Glomerular endothelial cell (primary cell): Measurements from ENCODE around the gene CASK. TPM values are rescaled to one million over a fixed set of nuclear protein-coding genes. Genes with fewer than 3 reads are reported as not detected.

Experiments used
- DNase-seq: peaks from one replicate; pipeline ENCODE4 v3.0.0-alpha.2; 2011; ENCODE audit warnings: low read depth, low spot score; ENCODE audit errors: extremely low read depth
- total RNA-seq: library from RNA; depleted of rRNA; stranded (reverse); fragments of >200 nt; gene quantifications from 2 replicates; pipeline ENCODE4 v1.2.3, GENCODE V29; 2015

CASK gene
- total RNA-seq, 1 donor from 2014 or later: 31.0 TPM

DNA sequence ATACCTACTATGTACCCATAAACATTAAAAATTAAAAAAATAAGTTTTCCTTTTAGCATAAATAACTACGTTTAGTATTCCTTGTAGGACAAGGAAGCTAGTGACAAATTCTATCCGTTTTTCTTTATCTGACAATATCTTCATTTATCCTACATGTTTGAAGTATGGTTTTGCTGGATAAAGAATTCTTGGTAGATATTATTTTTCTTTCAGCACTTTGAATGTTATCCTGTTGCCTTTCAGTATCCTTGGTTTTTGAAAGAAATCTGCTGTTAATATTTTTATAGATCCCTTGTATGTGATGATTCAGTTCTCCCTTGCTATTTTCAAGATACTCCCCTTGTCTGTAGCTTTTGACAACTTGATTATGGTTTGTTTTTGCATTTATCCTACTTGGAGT, 76.6 kb downstream of the CASK start:
- no peak for DNase-seq

- no peak for DNase-seq
Measured at GRCh38 chrX:41837270-41837944, 85.9 kb downstream of the CASK start.

DNA sequence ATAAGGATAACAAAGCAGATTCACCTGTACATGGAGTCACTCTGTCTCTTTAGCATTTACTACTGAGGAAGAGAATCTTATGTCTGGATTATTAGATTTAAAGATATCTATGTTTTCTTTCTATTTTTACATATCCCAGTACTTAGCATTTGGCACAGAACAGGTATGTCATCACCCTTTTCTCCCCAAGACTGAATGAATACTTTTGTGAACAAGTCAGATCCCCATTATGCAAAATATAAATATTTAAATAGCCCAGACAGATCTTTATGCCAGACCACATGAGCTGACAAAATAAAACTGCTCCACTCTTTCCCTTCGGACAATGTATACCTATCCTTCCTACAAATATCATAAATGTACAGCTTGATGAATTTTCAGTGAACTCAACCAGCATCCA, 94.5 kb downstream of the CASK start:
- DNase-seq: no peak

DNA sequence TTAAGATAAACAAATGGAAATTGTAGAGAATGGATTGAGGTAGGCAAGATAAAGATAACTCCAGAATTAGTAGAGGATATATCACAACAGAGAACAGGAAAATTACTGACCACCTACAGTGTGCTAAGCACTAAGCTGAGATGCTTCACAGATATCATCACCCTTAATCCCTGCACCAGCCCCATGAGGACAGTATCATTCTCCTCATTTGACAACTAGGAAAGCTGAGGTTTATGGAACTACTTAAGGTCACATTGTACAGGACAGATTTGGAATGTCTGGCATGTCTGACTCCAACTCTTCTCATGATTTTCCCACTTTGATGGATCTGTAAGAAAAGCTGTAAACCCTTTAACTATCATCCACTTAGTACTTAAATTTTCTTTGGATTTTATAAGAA, 95.5 kb downstream of the CASK start:
- DNase-seq: no peak

DNA sequence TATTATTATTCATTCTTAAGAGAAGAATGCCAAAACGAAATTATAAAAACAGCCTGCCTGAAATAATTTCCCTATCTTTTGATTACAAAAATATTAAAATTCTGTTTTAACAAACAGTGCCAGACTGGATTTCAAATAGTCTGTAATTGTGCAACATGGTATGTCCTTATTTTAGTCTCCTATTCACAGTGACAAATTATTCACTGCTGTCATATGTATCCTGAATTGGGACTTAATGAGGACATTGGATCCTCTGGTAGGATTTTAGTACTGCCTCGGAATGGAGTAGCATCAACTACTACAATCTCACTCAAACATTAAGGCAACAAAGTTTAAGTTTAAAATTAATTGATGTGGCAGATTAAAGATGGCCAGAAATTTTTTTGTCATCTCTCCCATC, 97.6 kb downstream of the CASK start:
- no peak for DNase-seq

DNA sequence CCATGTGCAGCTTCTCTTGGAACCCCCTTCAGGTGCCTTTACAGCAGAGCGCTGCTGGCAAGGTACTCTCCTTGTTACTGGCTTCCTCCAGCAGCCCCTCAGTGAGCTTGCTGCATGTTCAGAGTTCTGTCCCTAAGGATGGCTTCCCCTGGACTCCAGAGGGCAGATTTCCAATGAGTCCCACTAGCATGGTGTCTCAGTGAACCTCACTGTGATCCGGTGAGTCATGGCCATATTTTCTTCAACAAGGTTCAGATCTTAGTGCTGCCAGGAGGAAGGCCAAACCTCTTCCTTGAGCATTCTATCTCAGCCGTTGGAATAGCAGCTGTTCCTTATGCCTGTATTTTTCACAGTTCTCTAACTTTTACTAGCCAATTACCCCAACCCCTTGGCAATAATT, 98.8 kb downstream of the CASK start:
- DNase-seq: no peak

- DNase-seq: no peak
Measured at GRCh38 chrX:41823402-41823801, 100.0 kb downstream of the CASK start.

- no peak for DNase-seq
Measured at GRCh38 chrX:41822892-41823291, 100.5 kb downstream of the CASK start.

GRCh38 chrX:41808047-41808446, 115.3 kb downstream of the CASK start:
- DNase-seq: no peak

GRCh38 chrX:41802958-41803357, 120.4 kb downstream of the CASK start:
- no peak for DNase-seq

DNA sequence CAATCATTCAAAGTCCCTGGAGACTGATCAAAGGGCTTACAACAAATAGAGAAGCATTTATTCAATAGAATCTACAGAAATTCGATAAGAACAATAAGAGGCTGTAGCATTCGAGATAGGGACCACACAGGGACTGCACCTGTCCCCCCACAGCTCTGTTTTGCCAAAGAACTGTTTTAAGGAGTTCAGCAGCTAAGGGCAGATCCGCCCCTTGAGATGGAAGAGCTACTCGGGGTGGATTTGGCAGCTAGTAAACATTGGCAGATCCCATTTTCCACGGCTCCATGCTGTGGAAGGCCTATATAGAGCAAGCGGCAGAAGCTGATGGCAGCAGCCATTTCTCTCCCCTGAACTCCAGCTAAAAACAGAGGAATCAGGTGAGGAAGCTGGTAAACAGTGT, 123.7 kb downstream of the CASK start:
- DNase-seq: no peak

DNA sequence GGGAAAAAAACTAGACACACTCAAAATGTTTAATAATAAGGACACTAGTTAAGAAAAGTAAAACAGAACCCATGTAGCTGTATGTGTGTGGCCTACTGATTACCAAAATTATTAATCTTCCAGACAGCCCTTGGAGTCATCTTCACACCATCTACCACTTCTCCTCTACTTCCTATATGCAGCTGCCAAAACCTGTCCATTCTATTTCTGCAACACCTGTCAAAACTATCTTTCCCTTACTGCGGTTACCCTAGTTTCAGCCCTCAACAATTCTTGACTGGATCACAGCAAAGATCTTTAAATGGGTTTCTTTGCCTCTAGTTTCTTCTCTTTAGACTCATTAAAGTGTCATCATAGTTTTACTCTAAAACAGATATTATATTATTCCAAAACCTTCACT, 126.8 kb downstream of the CASK start:
- no peak for DNase-seq

DNA sequence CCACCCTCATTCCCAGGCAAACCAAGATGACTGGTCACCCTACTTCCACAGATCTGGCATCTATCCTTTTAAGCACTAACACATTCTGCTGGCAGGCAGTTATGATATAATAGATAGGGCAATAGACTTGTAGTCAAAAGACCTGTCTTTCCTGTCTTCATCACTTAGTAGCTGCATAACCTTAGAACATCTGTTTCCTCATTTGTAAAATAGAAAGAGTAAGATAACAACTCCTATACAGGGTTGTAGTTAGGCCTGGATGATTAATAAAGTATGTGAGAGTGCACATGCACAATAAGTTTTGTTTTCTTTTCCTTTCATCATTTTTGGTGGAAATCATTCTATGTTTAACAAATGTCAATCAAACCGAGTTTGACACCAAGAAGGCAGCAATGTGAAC, 127.3 kb downstream of the CASK start:
- no peak for DNase-seq

GRCh38 chrX:41789374-41789773, 134.0 kb downstream of the CASK start:
- DNase-seq: no peak

DNA sequence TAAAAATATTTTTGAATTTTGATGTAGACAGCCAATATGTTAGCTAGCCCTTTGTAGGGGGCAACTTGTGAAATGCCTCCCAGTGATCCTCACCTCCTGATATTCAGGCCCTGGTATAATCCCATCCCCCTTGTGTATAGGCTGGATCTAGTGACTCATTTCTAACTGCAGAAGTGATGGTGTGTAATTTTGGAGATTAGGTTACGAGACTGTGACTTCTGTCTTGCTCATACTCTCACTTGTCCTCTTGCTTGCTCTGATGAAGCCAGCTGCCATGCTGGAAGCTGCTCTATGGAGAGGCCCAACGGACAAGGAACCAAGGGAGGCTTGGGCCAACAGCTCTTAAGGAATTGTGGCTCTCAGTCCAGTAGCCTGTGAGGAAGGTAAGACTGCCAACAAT, 137.7 kb downstream of the CASK start:
- no peak for DNase-seq

DNA sequence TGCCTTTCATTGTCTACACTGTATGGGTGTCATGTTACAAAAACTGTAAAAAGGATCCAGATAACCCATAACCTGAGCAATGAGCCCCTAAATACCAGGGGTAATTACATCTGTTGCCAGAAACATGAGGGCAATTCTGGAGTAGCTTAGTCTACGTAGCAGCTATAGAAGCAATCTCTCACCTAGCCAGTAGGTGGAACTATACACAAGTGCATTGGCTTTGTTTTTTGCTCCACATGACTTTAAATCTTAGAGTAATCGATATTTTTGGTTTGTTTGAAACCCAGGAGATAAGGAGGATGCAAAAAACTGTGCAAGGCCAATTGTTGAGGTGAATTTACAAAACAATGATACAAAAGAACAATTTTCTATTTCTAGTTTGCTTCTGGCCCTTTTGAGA, 141.9 kb downstream of the CASK start:
- no peak for DNase-seq

DNA sequence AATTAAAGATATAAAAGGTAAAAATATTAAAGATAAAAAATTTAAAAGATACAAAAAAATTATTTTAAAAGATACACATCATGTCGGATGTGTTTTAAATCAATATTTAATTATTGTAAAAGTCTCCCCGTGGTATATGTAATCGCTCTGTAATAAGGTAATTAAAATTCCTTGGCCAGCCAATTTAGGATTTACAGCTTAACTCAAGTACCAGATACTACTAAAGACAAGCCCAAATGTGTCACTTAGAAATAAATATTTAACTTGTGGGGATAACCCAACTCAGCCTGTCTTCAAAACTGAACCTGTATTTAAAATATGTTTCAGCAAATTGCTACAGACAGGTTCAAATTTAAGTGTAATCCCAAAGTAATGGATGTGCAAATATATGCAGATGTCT, 143.4 kb downstream of the CASK start:
- no peak for DNase-seq

DNA sequence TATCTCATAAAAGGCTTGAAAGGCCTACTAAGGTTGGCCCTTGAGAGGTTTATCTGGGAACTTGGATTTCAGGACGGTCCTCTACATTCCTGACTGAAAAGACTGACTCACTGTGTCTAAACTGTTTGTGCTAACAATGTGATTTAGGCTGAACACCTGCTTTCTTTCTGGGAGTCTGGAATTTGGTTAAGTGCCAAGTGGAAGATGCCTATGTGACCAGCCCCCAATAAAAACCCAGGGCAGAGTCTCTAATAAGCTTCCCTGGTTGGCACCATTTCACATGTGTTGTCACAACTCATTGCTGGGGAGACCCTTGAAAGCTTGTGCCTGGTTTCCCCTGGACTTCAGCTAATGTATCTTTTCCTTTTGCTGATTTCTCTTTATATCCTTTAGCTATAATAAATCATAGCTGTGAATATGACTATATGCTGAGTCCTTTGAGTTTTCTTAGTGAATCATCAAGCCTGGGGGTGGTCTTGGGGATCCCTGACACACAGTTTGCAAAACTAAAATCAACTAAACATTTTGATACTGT, 144.3 kb downstream of the CASK start:
- peak; percentile 23 for DNase-seq

GRCh38 chrX:41761702-41762101, 161.7 kb downstream of the CASK start:
- DNase-seq: no peak

GRCh38 chrX:41761169-41761568, 162.2 kb downstream of the CASK start:
- no peak for DNase-seq

DNA sequence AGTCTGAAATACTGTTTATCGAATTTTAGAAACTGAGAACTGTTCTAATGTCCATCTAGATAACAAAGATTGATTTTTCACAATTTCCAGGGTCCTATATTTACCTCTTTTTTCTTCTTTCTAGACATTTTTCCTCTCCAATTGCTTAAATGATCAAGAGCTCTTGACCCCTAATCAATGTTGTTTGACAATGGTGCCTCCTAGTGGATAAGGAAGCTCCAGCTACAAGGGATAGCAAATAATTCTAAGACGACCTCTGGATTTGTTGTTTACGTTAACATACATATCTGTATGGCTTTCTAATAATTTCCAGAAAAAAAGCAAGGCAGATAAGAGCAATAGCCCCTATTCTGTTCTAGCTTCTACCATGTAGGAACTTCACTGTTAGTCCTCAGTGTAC, 163.5 kb downstream of the CASK start:
- peak; percentile 10 for DNase-seq

GRCh38 chrX:41758401-41758800, 165.0 kb downstream of the CASK start:
- no peak for DNase-seq

- no peak for DNase-seq
Measured at GRCh38 chrX:41750716-41751115, 172.6 kb downstream of the CASK start.
